Measurements from ENCODE around the gene RCCD1. TPM values are rescaled to one million over a fixed set of nuclear protein-coding genes. Genes with fewer than 3 reads are reported as not detected.

Gene RCCD1
- total RNA-seq, 1 donor from 2014 or later = 21.9 TPM

GRCh38 chr15:90959894-90960293 lies 5.2 kb downstream of the RCCD1 start:
- intact Hi-C loops (cut with micrococcal nuclease) = loop anchor here (5.0 kb wide), 1 partner anchor 562 kb away; no protein-coding TSS in a partner anchor

GRCh38 chr15:90960298-90961091 lies 5.8 kb downstream of the RCCD1 start:
- intact Hi-C loops (cut with micrococcal nuclease) = no loop called here

DNA sequence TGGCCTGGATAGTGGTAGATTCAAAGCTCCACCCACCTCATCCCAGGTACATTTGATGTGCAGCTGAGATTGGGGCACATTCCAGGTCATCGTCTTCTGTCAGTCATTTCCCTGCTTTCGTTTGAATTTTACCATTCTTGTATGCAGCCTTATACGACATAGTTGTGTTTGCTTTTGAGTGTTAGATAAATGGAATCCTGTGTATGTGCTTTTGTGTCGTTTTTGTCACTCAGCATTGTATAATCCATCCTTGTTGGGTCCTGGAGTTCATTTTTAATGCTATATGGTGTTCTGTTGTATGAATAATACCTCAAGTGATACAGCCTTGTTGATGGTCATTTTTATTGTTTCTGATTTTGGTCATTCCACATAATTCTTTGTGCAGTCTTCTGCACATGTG lies 7.3 kb downstream of the RCCD1 start:
- intact Hi-C loops (cut with micrococcal nuclease) = no loop called here

DNA sequence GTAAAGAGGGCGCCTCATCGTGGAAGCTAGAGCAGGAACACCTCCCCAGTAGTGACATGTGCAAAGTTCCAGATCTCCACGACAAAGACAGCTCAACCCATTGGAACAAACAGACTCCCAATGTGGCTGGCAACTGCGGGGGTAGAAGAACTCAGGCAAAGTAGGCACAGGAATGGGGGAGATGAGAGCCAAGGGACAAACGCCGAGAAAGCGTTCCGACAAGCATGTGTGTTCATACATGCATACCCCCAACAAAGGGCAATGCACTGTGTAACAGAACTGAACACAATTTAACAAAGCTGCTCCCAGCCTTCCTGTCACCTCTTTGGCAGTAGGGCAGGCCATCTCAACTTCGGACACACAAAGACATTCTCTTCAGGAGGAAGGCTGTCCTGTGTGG lies 11.6 kb downstream of the RCCD1 start:
- intact Hi-C loops (cut with micrococcal nuclease) = no loop called here

DNA sequence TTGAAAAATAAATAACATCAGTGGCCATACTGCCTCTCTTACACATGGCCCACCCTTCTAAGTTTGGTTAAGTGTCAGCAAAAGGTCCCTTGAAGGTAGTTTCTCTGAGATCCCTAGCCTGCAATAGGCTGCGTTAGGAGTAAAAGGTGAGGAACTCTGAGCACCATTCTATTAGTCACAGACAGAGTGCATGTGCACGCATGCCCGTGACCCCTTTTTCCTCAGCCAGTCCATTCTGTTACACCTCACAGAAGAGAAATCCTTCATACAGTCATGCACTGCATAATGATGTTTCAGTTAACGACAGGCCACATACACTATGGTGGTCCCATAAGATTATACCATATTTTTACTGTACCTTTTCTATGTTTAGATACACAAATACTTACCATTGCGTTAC lies 12.5 kb downstream of the RCCD1 start:
- intact Hi-C loops (cut with micrococcal nuclease) = no loop called here

- intact Hi-C loops (cut with micrococcal nuclease) = no loop called here
These were observed 13.8 kb downstream of the RCCD1 start for GRCh38 chr15:90968434-90968833.

DNA sequence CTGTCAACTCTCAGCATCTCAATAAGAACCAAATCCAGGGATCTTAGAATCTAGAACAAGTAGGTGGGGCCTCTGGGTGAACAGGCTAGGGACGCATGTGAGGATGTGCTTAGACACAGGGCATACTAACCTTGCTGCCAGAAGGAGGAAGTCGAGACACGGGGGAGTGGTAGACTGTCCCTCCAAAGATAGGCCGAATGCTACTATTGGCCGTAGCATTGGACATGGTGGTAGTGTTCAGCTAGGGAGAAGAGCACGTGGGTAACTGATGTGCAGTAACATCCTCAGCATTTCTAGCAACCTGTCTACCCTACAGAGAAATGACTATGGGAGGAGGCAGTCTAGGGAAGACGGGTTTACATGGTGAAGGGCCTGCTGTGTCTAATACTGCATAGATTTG lies 15.6 kb downstream of the RCCD1 start:
- intact Hi-C loops (cut with micrococcal nuclease) = no loop called here

DNA sequence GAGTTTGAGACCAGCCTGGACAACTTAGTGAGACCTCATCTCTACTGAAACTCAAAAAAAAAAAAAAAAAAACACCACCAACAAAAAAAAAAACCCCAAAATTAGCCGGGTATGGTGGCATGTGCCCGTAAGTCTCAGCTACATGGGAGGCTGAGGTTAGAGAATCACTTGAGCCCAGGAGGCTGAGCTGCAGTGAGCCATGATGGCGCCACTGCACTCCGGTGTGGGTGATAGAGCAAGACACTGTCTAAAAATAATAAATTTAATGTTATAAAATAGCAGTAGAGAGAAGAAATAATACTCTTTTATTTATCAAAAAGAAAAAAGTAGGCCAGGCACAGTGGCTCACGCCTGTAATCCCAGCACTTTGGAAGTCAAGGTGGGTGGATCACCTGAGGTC lies 17.4 kb downstream of the RCCD1 start:
- intact Hi-C loops (cut with micrococcal nuclease) = no loop called here

GRCh38 chr15:90974216-90974615 lies 19.5 kb downstream of the RCCD1 start:
- intact Hi-C loops (cut with micrococcal nuclease) = no loop called here

- intact Hi-C loops (cut with micrococcal nuclease) = no loop called here
These were observed 24.9 kb downstream of the RCCD1 start for GRCh38 chr15:90979582-90979981.

- intact Hi-C loops (cut with micrococcal nuclease) = no loop called here
These were observed 27.0 kb downstream of the RCCD1 start for GRCh38 chr15:90981681-90982080.

DNA sequence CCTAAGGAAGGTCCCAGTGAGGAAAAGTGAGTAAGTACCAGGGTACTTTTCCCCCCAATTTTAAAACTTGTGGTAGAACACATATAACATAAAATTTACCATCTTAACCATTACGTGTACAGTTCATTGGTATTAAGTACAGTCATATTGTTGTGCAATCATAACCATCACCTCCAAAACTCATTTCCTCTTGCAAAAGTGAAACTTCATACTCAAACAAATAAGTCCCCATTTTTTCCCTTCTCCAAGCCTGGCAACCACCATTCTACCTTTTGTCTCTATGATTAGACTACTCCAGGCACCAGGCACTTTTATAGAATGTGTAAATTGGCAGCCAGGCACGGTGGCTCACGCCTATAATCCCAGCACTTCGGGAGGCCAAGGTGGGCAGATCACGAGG lies 27.5 kb downstream of the RCCD1 start:
- intact Hi-C loops (cut with micrococcal nuclease) = no loop called here

GRCh38 chr15:90986790-90987507 lies 32.3 kb downstream of the RCCD1 start:
- intact Hi-C loops (cut with micrococcal nuclease) = loop anchor here (5.0 kb wide), 1 partner anchor 60 kb away; no protein-coding TSS in a partner anchor

DNA sequence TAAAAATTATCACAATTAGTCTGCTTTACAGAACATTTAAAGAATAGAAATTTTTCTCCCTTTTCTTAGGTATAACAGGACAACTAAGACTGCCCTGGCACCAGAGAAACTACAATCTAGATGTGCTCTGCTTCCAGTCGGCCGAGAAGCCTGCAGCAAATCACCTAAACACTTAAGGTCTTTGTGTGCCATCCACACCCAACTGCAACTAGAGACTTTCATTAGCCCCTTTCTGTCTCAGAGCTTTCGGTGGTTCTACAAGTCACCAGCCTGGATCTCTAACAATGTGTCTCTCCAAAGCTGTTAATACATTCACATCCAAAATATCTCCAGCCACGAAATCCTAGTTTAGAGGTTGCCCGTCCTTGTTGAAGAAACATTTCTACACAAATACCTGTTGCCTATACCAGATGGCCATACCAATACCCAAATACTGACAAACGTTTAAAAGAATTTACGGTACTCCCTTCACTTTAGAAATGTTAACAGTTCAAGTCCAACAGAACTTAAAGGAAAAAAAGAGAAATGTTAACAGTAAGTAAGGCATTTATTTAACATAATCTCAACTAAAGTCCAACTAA lies 33.0 kb downstream of the RCCD1 start:
- intact Hi-C loops (cut with micrococcal nuclease) = loop anchor here (5.0 kb wide), 1 partner anchor 60 kb away; no protein-coding TSS in a partner anchor

DNA sequence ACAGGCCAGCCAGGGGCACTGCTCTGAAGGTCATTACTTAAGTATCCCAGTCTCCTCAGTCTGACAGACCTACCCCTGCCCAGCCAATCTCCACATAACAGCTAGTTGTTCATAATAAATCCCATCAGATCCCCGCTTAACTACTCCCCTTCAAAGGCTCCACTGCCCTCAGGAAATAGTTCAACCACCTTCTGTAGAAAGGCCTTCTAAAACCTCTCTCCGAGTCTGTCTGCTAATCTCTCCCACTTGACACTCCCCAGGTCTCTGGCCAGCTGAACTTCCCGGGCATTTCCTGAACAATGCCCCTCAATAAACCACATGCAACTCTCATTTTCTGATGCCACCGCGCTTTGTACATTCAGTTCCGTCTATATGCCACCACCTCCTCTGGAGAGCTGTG lies 33.6 kb downstream of the RCCD1 start:
- intact Hi-C loops (cut with micrococcal nuclease) = loop anchor here (5.0 kb wide), 1 partner anchor 59 kb away; no protein-coding TSS in a partner anchor

- intact Hi-C loops (cut with micrococcal nuclease) = loop anchor here (5.0 kb wide), 1 partner anchor 58 kb away; no protein-coding TSS in a partner anchor
These were observed 34.5 kb downstream of the RCCD1 start for GRCh38 chr15:90989040-90989768.

DNA sequence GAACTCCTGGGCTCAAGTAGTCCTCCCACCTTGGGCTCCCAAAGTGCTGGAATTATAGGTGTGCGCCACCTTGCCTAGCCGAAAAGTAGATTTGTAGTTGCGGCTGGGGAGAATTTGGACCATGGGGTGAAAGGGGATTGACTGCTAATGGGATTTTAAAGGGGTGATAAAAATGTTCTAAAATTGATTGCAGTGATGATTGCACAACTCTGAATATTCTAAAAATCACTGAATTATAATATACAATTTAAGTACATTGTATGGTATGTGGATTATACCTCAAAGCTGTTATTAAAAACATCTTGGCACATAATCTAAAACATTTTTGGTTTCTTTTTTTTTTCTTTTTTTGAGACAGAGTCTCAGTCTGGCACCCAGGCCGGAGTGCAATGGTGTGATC lies 35.8 kb downstream of the RCCD1 start:
- intact Hi-C loops (cut with micrococcal nuclease) = no loop called here

DNA sequence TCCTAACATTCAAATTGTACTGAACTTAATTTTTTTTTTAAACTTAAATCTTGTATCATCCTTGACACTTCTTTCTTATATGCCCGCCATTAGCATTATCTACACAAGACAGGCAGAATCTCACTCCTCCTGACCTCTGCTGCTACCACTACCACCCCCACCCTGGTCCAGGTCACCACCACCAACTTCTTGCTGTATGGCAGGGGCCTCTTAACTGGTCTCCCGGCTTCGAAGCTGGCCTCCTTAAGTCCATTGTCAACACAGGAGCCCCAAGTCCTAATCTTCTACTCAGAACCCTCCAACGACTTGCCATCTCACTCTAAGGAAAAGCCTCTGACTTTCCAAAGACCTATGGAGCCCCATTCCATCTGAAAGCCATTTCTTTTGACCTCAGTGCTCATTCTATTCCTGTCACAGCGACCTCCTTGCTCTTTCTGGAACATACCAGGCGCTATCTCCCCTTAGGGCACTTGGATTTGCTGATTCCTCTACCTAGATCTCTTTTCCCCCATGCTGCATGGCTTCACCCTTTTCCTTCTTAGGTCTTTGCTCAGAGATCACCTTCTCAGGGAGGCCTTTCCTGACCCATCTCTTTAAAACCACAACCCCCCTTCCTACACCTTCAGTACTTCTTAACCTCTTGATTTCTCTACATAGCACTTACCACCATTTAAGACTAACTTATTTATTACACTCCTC lies 37.1 kb downstream of the RCCD1 start:
- intact Hi-C loops (cut with micrococcal nuclease) = no loop called here

DNA sequence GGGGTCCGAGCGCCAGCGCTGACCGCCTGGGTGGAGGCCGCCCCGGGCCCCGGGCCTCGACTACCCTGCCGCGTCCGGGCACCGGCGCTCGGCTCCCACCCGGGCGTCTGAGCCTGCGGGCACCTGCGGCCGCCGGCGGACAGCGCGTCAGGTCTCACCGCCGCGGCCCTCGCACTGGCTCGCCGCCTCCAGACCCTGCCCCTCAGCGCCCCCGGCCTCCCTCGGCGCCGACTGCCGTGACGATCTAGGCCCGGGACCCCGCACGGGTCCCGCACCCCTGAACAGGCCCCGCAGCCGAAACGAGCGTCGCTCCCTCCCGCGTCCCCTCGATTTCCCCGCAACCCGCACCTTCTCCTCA lies 39.4 kb downstream of the RCCD1 start:
- intact Hi-C loops (cut with micrococcal nuclease) = loop anchor here (1.0 to 2.0 kb wide), 6 partner anchors 40 to 760 kb away; partner anchors contain the start of genes GDPGP1, RCCD1 and UNC45A

GRCh38 chr15:90994417-90995311 lies 40.0 kb downstream of the RCCD1 start, which contains the start of gene PRC1:
TSS of gene PRC1 (minus strand) at chr15:90994535. CDS start at chr15:90994417, 118 bp downstream.
- intact Hi-C loops (cut with micrococcal nuclease) = loop anchor here (1.0 to 2.0 kb wide), 7 partner anchors 28 to 760 kb away; partner anchors contain the start of genes GDPGP1, RCCD1, UNC45A and VPS33B
